Choroid plexus epithelial cell (primary cell): ENCODE results near the gene MX2.

ENCODE experiments used
- DNase-seq: peaks from one replicate; pipeline ENCODE4 v3.0.0-alpha.2; 2010; ENCODE audit warnings: low read depth
- H3K4me3 ChIP-seq: 2 replicates; pipeline ENCODE4 v1.5.1; 2011; ENCODE audit warnings: low read depth, mild to moderate bottlenecking, control low read depth, low read length, moderate library complexity
- CTCF ChIP-seq: conservative IDR thresholded peaks from 2 replicates; pipeline ENCODE4 v1.5.1; 2011; ENCODE audit warnings: low read depth, mild to moderate bottlenecking, control low read depth, inconsistent platforms, low read length, moderate library complexity

The MX2 gene

GRCh38 chr21:41399246-41399800, 37.5 kb downstream of the MX2 start:
- no peak overlapping the region for H3K4me3 ChIP-seq
- DNase-seq, result no peak
- TF ChIP-seq CTCF, result no peak

GRCh38 chr21:41402231-41402630, 40.4 kb downstream of the MX2 start:
- no peak for TF ChIP-seq CTCF
- no peak for DNase-seq
- no peak overlapping the region for H3K4me3 ChIP-seq

GRCh38 chr21:41402796-41403195, 41.0 kb downstream of the MX2 start:
- H3K4me3 ChIP-seq, result no peak overlapping the region
- no peak for DNase-seq
- TF ChIP-seq CTCF, result no peak

- no peak for DNase-seq
- TF ChIP-seq CTCF, result no peak
- no peak overlapping the region for H3K4me3 ChIP-seq
Measured at GRCh38 chr21:41403331-41403730, 41.5 kb downstream of the MX2 start.

- no peak overlapping the region for H3K4me3 ChIP-seq
- TF ChIP-seq CTCF, result no peak
- no peak for DNase-seq
Measured at GRCh38 chr21:41403966-41404365, 42.1 kb downstream of the MX2 start.

- TF ChIP-seq CTCF, result no peak
- no peak for DNase-seq
- no peak overlapping the region for H3K4me3 ChIP-seq
Measured at GRCh38 chr21:41405321-41405720, 43.5 kb downstream of the MX2 start.

GRCh38 chr21:41406340-41406739, 44.5 kb downstream of the MX2 start:
- DNase-seq, result no peak
- TF ChIP-seq CTCF, result no peak
- H3K4me3 ChIP-seq, result no peak overlapping the region
